ENCODE measurements around the gene GALNT6. TPM values are rescaled to one million over a fixed set of nuclear protein-coding genes. Genes with fewer than 3 reads are reported as not detected.

Gene GALNT6
- total RNA-seq, 1 donor from 2014 or later = not detected

- Histone ChIP-seq H3K4me1 (no peaks in the 10 kb centered on the region), H3K27me3 (no peaks in the 10 kb centered on the region), H3K9ac (no peak overlapping the region), H3K4me2 (no peak overlapping the region), H3K79me2 (ENCODE audit: low read depth) (no peaks in the 10 kb centered on the region), H4K20me1 (ENCODE audit: low read depth) (no peaks in the 10 kb centered on the region), H3K4me3 (no peak overlapping the region), H3K27ac (no peak overlapping the region), H3K36me3 (no peaks in the 10 kb centered on the region), H3K9me3 (ENCODE audit: low read depth) (no peaks in the 10 kb centered on the region), H2AFZ (replicated peaks) (no peak overlapping the region), H3F3A (ENCODE audit: low read depth) (no peaks in the 10 kb centered on the region)
- TF ChIP-seq CTCF (IDR thresholded peaks at IDR 0.05) (no peak), EZH2phosphoT487 (IDR thresholded peaks at IDR 0.05) (no peak), EZH2 (IDR thresholded peaks at IDR 0.05) (no peak)
- Mint-ChIP-seq H3K27me3 (ENCODE audit: insufficient read depth, low read depth) (peaks cover 4% of the 10 kb centered on the region), H3K27ac (no peak overlapping the region), H3K4me1 (no peaks in the 10 kb centered on the region), H3K4me3 (no peak overlapping the region), H3K36me3 (no peaks in the 10 kb centered on the region), H3K9me3 (no peaks in the 10 kb centered on the region)
- no peak for DNase-seq (ENCODE audit: low spot score)
Measured at GRCh38 chr12:51406290-51406689, 15.1 kb upstream of the GALNT6 start.

GRCh38 chr12:51405801-51406207 lies 14.6 kb upstream of the GALNT6 start:
- H3K79me2 ChIP-seq (ENCODE audit: low read depth) = no peaks in the 10 kb centered on the region
- TF ChIP-seq EZH2phosphoT487 (IDR thresholded peaks at IDR 0.05) (no peak), CTCF (IDR thresholded peaks at IDR 0.05) (no peak), EZH2 (IDR thresholded peaks at IDR 0.05) (no peak)
- H3K27ac Mint-ChIP-seq = no peak overlapping the region
- peaks cover 7% of the 10 kb centered on the region for H3K27me3 Mint-ChIP-seq (ENCODE audit: insufficient read depth, low read depth)
- H3K9ac ChIP-seq = no peak overlapping the region
- H3K36me3 Mint-ChIP-seq = no peaks in the 10 kb centered on the region
- H3K36me3 ChIP-seq = no peaks in the 10 kb centered on the region
- H3K4me3 ChIP-seq = no peak overlapping the region
- no peaks in the 10 kb centered on the region for H3K27me3 ChIP-seq
- no peak overlapping the region for H3K27ac ChIP-seq
- no peaks in the 10 kb centered on the region for H3K4me1 Mint-ChIP-seq
- H3K4me1 ChIP-seq = no peaks in the 10 kb centered on the region
- no peak for DNase-seq (ENCODE audit: low spot score)
- H4K20me1 ChIP-seq (ENCODE audit: low read depth) = no peaks in the 10 kb centered on the region
- no peaks in the 10 kb centered on the region for H3F3A ChIP-seq (ENCODE audit: low read depth)
- no peak overlapping the region for H3K4me3 Mint-ChIP-seq
- no peak overlapping the region for H3K4me2 ChIP-seq
- no peak overlapping the region for H2AFZ ChIP-seq (replicated peaks)
- no peaks in the 10 kb centered on the region for H3K9me3 Mint-ChIP-seq
- no peaks in the 10 kb centered on the region for H3K9me3 ChIP-seq (ENCODE audit: low read depth)

DNA sequence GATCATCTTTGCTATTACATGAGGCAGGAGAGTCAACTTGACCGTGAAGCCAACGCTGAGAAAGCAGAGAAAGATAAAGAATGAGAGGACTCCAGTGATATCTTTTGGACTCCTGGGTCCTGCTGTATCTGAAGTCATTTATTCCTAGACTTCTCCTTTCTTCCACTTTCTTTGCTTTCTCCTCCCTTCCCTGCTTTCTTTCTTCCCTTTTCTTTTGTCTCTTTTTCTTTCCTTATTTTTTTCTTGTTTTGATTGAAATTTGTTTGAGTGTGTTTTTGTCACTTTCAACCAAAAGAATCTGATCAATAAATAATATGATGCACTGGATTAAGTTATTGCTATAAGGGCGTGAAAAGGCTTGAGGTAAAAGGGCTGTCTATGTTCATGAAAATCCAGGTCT lies 13.4 kb upstream of the GALNT6 start:
- H3K27ac ChIP-seq = no peak overlapping the region
- H3K9me3 ChIP-seq (ENCODE audit: low read depth) = no peaks in the 10 kb centered on the region
- no peaks in the 10 kb centered on the region for H3K4me1 ChIP-seq
- no peaks in the 10 kb centered on the region for H3F3A ChIP-seq (ENCODE audit: low read depth)
- no peak overlapping the region for H3K4me2 ChIP-seq
- Mint-ChIP-seq H3K4me1 (no peaks in the 10 kb centered on the region), H3K9me3 (no peaks in the 10 kb centered on the region), H3K27ac (no peak overlapping the region), H3K4me3 (no peak overlapping the region), H3K36me3 (no peaks in the 10 kb centered on the region), H3K27me3 (ENCODE audit: insufficient read depth, low read depth) (peaks cover 7% of the 10 kb centered on the region)
- H3K9ac ChIP-seq = no peak overlapping the region
- no peak for DNase-seq (ENCODE audit: low spot score)
- no peaks in the 10 kb centered on the region for H3K79me2 ChIP-seq (ENCODE audit: low read depth)
- H3K36me3 ChIP-seq = no peaks in the 10 kb centered on the region
- no peak overlapping the region for H3K4me3 ChIP-seq
- no peaks in the 10 kb centered on the region for H3K27me3 ChIP-seq
- H4K20me1 ChIP-seq (ENCODE audit: low read depth) = no peaks in the 10 kb centered on the region
- TF ChIP-seq CTCF (IDR thresholded peaks at IDR 0.05) = no peak
- no peak for TF ChIP-seq EZH2phosphoT487 (IDR thresholded peaks at IDR 0.05)
- no peak for TF ChIP-seq EZH2 (IDR thresholded peaks at IDR 0.05)
- H2AFZ ChIP-seq (replicated peaks) = no peak overlapping the region
